HEK293 (cell line): Measurements from ENCODE around the gene POLR1F.

Source experiments
- CTCF ChIP-seq: fragments of 450-650 bp; formaldehyde crosslinking; IDR thresholded peaks from 2 replicates; pipeline ENCODE4 v1.5.1; 2016; ENCODE audit warnings: missing biosample characterization, missing genetic modification characterization
- HOXA7 ChIP-seq: sonication (generic); formaldehyde crosslinking; IDR thresholded peaks from 2 replicates; pipeline ENCODE4 v1.8.1; 2022; ENCODE audit warnings: missing genetic modification reagents, borderline replicate concordance
- KLF16 ChIP-seq: fragments of 450-650 bp; formaldehyde crosslinking; IDR thresholded peaks from 2 replicates; pipeline ENCODE4 v1.5.1; 2017; ENCODE audit warnings: missing biosample characterization, missing genetic modification characterization
- MYNN ChIP-seq: fragments of 450-650 bp; formaldehyde crosslinking; IDR thresholded peaks from 2 replicates; pipeline ENCODE4 v1.5.1; 2016; ENCODE audit warnings: missing biosample characterization, missing genetic modification characterization, borderline replicate concordance
- PRDM1 ChIP-seq: fragments of 450-650 bp; formaldehyde crosslinking; IDR thresholded peaks from 2 replicates; pipeline ENCODE4; 2016; ENCODE audit warnings: missing biosample characterization, missing genetic modification characterization
- REST ChIP-seq: fragments of 450-650 bp; formaldehyde crosslinking; IDR thresholded peaks from 2 replicates; pipeline ENCODE4 v1.5.1; 2016; ENCODE audit warnings: missing biosample characterization, missing genetic modification characterization
- SETDB1 ChIP-seq: IDR thresholded peaks from one replicate; pipeline ENCODE4 v1.6.1; 2017; ENCODE audit warnings: mild to moderate bottlenecking, low read length, moderate library complexity, mixed read lengths; ENCODE audit not compliant: insufficient read length
- ZBTB21 ChIP-seq: fragments of 450-650 bp; formaldehyde crosslinking; IDR thresholded peaks from 2 replicates; pipeline ENCODE4 v1.5.1; 2017; ENCODE audit warnings: missing biosample characterization, missing genetic modification characterization
- ZNF121 ChIP-seq: fragments of 450-650 bp; formaldehyde crosslinking; IDR thresholded peaks from 2 replicates; pipeline ENCODE4 v1.5.1; 2016; ENCODE audit warnings: missing biosample characterization, missing genetic modification characterization
- ZNF23 ChIP-seq: fragments of 450-650 bp; formaldehyde crosslinking; IDR thresholded peaks from 2 replicates; pipeline ENCODE4 v1.5.1; 2016; ENCODE audit warnings: missing biosample characterization, missing genetic modification characterization, borderline replicate concordance
- ZNF560 ChIP-seq: fragments of 450-650 bp; formaldehyde crosslinking; IDR thresholded peaks from 2 replicates; pipeline ENCODE4 v1.5.1; 2017; ENCODE audit warnings: missing biosample characterization, missing genetic modification characterization, borderline replicate concordance
- TF ChIP-seq, protein P1 (sequence below): sonication (generic); formaldehyde crosslinking; IDR thresholded peaks from 2 replicates; pipeline ENCODE4 v1.8.1; 2022; ENCODE audit warnings: mild to moderate bottlenecking, moderate library complexity, missing genetic modification reagents
- TF ChIP-seq, protein P2 (sequence below): fragments of 450-650 bp; formaldehyde crosslinking; IDR thresholded peaks from 2 replicates; pipeline ENCODE4 v1.5.1; 2016; ENCODE audit warnings: missing biosample characterization, missing genetic modification characterization, borderline replicate concordance
- TF ChIP-seq, protein P3 (sequence below): fragments of 450-650 bp; formaldehyde crosslinking; IDR thresholded peaks from 2 replicates; pipeline ENCODE4 v1.5.1; 2016; ENCODE audit warnings: missing biosample characterization, missing genetic modification characterization

DNA sequence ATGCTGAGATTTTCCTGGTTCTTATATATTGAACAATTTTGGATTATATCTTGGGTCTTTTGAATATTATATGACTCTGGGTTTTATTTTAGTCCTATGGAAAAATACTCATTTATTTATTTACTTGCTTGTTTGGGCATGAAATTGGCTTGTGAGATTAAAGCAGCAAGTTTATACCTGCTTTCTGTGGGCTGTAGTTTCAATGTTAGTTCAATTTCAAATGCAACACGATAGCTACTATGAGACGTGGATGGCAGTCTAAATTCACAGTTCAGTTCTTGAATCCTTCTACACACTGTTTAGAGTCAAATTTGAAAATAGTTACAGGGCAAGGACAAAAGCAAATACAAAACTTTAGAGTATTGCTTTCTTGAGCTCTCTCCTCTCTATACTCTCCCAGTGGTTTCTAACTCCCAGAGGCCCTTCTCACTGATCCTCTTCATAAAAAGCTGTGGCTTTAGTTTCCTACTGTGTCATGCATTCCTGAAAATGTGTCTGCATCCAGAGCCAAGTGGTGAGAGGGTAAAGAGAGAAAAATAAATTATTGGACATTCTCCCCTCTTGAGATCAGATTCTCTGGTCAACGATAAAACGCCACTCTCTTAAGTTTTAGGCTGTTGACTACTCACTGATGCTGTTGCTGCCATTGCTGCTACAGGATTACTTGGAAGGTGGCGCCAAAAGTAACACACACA lies 34.4 kb downstream of the POLR1F start:
- TF ChIP-seq CTCF (tag by site-specific recombination) (no peak), ZBTB21 (tag by site-specific recombination) (no peak), HOXA7 (CRISPR knock-in tag) (no peak), SETDB1 (no peak), PRDM1 (no peak), ZNF23 (tag by site-specific recombination) (no peak), KLF16 (no peak), MYNN (no peak), ZNF560 (tag by site-specific recombination) (no peak), ZNF121 (tag by site-specific recombination) (no peak), REST (tag by site-specific recombination) (no peak)
- TF ChIP-seq, protein P1, sequence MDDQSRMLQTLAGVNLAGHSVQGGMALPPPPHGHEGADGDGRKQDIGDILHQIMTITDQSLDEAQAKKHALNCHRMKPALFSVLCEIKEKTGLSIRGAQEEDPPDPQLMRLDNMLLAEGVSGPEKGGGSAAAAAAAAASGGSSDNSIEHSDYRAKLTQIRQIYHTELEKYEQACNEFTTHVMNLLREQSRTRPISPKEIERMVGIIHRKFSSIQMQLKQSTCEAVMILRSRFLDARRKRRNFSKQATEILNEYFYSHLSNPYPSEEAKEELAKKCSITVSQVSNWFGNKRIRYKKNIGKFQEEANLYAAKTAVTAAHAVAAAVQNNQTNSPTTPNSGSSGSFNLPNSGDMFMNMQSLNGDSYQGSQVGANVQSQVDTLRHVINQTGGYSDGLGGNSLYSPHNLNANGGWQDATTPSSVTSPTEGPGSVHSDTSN = no peak
- TF ChIP-seq, protein P2, sequence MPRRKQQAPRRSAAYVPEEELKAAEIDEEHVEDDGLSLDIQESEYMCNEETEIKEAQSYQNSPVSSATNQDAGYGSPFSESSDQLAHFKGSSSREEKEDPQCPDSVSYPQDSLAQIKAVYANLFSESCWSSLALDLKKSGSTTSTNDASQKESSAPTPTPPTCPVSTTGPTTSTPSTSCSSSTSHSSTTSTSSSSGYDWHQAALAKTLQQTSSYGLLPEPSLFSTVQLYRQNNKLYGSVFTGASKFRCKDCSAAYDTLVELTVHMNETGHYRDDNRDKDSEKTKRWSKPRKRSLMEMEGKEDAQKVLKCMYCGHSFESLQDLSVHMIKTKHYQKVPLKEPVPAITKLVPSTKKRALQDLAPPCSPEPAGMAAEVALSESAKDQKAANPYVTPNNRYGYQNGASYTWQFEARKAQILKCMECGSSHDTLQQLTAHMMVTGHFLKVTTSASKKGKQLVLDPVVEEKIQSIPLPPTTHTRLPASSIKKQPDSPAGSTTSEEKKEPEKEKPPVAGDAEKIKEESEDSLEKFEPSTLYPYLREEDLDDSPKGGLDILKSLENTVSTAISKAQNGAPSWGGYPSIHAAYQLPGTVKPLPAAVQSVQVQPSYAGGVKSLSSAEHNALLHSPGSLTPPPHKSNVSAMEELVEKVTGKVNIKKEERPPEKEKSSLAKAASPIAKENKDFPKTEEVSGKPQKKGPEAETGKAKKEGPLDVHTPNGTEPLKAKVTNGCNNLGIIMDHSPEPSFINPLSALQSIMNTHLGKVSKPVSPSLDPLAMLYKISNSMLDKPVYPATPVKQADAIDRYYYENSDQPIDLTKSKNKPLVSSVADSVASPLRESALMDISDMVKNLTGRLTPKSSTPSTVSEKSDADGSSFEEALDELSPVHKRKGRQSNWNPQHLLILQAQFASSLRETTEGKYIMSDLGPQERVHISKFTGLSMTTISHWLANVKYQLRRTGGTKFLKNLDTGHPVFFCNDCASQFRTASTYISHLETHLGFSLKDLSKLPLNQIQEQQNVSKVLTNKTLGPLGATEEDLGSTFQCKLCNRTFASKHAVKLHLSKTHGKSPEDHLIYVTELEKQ = no peak
- TF ChIP-seq, protein P3, sequence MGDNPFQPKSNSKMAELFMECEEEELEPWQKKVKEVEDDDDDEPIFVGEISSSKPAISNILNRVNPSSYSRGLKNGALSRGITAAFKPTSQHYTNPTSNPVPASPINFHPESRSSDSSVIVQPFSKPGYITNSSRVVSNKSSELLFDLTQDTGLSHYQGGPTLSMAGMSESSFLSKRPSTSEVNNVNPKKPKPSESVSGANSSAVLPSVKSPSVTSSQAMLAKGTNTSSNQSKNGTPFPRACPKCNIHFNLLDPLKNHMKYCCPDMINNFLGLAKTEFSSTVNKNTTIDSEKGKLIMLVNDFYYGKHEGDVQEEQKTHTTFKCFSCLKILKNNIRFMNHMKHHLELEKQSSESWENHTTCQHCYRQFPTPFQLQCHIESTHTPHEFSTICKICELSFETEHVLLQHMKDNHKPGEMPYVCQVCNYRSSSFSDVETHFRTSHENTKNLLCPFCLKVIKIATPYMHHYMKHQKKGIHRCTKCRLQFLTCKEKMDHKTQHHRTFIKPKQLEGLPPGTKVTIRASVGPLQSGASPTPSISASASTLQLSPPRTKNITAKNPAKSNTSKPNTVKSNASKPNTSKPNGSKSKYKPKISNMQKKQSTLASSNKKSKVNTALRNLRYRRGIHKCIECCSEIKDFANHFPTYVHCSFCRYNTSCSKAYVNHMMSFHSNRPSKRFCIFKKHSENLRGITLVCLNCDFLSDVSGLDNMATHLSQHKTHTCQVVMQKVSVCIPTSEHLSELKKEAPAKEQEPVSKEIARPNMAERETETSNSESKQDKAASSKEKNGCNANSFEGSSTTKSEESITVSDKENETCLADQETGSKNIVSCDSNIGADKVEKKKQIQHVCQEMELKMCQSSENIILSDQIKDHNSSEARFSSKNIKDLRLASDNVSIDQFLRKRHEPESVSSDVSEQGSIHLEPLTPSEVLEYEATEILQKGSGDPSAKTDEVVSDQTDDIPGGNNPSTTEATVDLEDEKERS (tag by site-specific recombination) = no peak
